Ovary (tissue), 3 donors: ENCODE data around the gene DENND1A.

Source experiments
- EP300 ChIP-seq: sonication (generic); formaldehyde crosslinking; IDR thresholded peaks from one replicate; pipeline ENCODE4 v1.6.1; 2017; ENCODE audit warnings: antibody characterized with exemption
- TF ChIP-seq, protein P1 (sequence below), 3 donors: fragments of 450-650 bp in 2 of 3; fragments of 200-600 bp in 1 of 3; IDR thresholded peaks; one replicate each; pipeline versions ENCODE4 v1.5.1 to v1.8.0; 2016 to 2022; ENCODE audit warnings: antibody characterized with exemption in 3 of 3, mild to moderate bottlenecking in 1 of 3
- donor health status: DM: no; HTN: no; CAD: no.

DNA sequence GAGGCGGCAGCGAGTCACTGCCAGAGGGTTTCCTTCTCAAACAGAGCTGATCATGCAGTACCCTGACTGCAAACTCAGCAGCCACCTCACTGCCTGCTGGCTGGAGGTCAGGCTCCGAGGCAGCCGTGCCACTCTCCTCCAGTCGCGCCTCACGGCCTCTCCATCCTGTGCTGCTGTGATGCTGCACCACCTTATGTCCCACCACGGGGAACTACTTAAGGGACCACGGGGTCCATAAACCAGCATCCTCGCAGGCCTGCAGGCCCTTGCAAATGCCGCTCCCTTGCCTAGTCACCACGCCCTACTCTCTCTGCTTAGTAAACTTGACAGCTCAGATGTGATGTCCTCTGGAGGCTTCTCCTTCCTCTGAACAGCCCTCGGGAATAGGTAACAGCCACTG lies 474.7 kb downstream of the DENND1A start:
- TF ChIP-seq, protein P1, sequence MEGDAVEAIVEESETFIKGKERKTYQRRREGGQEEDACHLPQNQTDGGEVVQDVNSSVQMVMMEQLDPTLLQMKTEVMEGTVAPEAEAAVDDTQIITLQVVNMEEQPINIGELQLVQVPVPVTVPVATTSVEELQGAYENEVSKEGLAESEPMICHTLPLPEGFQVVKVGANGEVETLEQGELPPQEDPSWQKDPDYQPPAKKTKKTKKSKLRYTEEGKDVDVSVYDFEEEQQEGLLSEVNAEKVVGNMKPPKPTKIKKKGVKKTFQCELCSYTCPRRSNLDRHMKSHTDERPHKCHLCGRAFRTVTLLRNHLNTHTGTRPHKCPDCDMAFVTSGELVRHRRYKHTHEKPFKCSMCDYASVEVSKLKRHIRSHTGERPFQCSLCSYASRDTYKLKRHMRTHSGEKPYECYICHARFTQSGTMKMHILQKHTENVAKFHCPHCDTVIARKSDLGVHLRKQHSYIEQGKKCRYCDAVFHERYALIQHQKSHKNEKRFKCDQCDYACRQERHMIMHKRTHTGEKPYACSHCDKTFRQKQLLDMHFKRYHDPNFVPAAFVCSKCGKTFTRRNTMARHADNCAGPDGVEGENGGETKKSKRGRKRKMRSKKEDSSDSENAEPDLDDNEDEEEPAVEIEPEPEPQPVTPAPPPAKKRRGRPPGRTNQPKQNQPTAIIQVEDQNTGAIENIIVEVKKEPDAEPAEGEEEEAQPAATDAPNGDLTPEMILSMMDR (IDR thresholded peaks at IDR 0.05), result no peak
- TF ChIP-seq EP300, result no peak
